ENCODE measurements around the gene KRTAP12-2.

Gene KRTAP12-2, protein sequence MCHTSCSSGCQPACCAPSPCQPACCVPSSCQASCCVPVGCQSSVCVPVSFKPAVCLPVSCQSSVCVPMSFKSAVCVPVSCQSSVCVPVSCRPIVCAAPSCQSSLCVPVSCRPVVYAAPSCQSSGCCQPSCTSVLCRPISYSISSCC

DNA sequence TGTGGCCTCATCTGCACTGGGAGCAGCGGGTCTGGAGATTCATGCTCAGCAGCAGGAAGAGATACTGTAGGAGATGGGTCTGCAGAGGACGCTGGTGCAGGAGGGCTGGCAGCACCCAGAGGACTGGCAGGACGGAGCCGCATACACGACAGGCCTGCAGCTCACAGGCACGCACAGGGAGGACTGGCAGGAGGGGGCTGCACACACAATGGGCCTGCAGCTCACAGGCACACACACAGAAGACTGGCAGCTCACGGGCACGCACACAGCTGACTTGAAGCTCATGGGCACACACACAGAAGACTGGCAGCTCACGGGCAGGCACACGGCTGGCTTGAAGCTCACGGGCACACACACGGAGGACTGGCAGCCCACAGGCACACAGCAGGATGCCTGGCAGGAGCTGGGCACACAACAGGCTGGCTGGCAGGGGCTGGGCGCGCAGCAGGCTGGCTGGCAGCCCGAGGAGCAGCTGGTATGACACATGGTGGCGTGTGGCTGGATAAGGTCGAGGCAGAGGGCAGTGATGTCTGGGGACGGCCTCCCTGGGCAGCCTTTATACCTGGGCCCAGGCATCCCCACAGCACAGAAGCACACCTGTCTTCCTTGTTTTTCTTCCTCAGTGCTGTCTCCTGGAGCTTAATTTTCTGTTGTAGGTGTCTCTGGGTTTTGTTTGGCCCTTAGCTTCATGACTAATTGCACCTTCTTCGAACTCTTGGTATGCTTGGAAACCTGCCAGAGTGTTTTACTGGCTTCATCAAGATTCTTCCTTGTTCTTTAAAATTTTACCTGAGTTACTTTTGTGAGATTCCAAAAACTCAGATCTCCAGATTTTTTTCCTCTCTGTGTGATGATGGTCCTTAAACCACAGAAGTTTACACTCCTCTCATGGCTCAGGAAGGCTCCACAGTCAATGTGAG is at the start of gene KRTAP12-2:
Gene KRTAP12-2, minus strand, starts transcription at position 527 of the 920 bp plus-strand sequence. Its CDS starts 41 bp downstream, at position 486.
- no peak for DNase-seq

DNA sequence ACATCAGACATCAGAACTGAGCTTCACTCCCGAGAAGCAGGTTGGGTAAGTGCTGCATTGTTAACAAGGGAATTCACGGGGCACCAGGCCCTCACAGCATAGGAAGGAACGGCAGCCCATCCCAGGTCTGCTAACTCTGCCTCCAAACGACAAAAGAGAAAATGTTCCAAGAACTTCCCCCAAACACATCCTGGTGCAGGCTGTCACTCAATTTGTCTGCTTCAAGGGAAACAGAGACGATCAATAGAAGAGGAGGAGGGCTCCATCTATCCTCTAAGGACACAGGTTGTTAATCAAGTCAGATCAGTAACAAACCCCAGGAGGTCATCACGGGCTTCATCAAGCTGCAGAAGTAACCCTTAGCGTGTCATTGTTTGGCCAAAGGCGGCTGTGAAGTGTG is 48.2 kb upstream of the KRTAP12-2 start:
- no peak for DNase-seq

DNA sequence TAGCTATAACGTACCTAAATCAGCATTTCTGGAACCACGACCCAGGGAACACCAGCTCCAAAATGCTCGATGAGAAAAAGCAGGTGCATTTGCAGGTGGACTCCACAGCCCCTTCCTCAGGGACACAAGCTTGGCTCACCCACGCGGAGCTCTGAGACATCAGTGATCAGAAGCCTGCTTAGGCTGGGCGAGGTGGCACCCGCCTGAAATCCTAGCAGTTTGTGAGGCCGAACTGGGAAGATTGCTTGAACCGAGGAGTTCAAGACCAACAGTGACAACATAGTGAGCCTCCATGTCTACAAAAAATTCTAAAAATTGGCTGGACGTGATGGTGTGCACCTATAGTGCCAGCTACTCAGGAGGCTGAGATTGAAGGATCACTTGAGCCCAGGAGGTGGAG is 47.1 kb upstream of the KRTAP12-2 start:
- DNase-seq: no peak

DNA sequence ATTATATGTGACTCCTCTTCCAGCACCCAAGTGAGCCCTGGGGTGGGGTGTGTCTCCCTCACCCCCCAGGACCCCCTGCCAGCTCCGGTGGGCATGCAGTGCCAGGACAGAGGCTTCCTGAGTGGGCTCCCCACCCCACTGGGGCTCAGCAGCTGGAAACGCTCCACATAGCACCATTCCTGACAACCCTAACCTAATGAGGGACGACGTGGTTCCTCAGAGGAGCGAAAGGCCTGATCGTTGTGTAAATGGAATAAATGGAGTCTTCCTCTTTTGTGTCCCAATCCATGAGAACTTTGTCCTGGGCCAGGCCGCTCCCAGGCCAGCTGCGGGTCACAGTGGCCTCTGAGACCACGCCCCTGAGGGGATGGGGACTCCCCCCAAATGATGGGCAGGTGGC is 46.4 kb upstream of the KRTAP12-2 start:
- DNase-seq: no peak

DNA sequence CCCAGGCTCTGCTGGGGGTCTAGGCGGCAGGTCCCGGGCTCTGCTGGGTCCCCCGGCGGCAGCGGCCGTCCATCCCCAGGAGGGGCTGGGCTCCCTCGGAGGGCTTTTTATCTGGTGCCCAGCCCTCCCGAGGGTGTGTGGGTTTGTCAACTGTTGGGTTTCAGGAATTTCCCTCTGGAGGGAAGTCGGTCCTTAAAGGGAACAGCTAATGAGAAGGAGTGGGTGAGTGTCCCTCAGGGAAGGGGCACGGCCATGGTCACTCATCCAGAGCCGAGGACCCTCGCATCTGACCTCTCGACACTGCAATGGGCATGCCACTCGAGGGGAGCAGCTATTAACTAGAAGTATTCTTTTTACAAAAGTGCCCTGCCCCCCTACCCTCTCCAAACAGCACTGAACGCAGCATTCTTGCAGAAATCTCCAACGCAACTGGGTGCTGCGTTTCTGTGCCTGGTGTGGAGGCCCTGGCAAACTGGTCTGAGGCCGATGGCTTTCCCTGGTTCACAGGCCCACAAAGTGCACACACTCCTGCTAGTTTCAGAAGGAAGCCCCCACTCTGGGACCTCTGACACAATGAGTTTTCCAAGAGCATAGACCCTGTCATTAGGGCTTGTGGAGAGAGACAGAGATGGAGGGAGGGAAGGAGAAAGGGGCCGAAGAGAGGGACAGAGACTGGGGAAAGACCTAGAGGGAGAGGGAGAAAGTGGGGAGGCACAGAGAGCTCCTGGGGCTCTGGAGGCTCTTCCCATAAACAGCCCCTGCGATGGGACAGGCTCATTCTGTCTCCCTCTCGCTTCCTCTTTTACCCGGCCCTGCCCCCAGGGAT is 45.7 kb upstream of the KRTAP12-2 start:
- DNase-seq: no peak

DNA sequence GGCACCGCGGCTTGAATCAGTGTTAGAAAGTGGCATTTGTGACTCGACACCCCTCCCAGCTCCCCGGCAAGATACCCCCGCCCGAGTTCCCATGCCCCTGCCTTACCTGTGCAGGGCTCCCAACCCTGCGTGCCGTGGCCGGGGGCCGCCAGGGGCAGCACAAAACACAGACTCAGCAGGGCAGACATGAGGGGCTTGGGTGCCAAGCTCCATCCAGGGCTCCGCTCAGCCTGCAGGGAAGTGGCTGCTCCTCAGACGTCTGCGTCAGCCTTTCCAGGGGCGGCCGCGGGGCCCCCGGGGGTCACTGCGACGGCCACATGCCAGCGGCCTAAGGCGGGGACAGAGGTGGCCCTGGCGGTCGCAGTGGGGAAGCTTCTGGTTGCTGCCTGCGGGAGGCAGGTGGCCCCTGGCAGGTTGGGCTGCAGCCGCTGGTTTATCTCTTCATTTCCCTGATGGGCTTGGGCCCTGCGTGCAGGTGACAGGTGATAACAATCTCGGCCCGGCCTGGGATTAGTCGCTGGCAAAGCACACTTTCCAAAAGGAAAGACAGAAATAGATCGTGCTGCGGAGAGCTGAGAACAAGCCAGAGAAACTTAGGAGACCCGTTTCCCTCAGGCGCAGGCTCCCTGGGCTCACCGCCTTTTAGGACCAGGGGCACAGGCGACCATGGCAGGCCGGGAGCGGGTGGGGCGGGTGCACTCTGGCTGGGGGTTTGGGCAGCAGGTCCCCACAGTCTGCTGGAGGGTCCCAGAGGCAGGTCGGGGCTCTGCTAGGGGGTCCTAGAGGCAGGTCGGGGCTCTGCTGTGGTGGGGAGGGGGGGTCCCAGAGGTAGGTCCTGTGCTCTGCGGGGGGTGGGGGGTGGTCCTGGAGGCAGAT is 44.8 kb upstream of the KRTAP12-2 start, which contains the start of gene TSPEAR:
Gene TSPEAR, minus strand, starts transcription at position 246 of the 876 bp plus-strand sequence. Its CDS starts 58 bp downstream, at position 188.
- DNase-seq: no peak

DNA sequence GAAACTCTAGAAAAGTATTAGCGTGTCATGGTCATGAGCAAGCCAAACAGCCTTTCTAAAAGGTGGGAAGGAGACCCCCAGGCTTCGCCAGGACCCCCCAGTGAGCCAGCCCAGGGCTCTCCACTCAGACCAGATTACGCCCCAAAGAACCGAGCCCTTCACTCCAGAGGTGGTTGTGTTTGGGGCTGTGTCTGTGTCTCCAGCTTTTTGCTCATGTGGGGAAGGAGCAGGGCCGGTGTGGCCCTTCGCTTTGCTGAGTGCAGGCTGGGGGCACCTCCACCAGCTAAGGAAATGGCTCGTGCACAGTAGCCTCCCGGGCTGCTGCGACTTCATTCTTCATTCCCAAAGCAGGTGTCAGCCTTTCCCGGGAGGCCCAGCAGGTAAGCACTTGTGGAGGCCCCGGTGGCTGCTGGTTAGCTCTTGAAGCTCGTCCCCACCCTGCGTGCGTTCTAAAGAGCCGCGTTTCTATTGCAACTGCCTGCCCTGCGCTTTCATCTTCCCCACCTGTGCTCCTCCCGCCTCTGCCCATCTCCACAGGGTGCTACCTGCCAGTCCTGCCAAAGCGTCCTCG is 44.1 kb upstream of the KRTAP12-2 start:
- no peak for DNase-seq

DNA sequence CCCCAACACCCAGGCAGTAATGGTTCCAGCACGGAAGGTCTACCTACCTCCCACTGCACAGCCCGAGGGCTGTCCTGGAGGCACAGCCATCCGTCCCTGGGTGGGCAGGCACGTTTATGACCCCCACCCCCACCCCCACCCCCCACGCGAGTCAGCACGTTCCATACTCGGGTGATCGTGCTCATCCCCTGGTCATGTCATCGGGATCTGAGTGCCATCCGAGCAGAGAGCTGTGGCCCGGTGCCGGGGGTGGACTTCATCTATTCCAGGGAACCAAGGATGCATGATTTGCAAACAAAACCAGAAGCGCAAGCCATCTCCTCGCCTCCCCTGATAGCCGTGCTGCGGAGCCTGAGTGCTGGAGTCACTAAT is 43.6 kb upstream of the KRTAP12-2 start:
- no peak for DNase-seq

DNA sequence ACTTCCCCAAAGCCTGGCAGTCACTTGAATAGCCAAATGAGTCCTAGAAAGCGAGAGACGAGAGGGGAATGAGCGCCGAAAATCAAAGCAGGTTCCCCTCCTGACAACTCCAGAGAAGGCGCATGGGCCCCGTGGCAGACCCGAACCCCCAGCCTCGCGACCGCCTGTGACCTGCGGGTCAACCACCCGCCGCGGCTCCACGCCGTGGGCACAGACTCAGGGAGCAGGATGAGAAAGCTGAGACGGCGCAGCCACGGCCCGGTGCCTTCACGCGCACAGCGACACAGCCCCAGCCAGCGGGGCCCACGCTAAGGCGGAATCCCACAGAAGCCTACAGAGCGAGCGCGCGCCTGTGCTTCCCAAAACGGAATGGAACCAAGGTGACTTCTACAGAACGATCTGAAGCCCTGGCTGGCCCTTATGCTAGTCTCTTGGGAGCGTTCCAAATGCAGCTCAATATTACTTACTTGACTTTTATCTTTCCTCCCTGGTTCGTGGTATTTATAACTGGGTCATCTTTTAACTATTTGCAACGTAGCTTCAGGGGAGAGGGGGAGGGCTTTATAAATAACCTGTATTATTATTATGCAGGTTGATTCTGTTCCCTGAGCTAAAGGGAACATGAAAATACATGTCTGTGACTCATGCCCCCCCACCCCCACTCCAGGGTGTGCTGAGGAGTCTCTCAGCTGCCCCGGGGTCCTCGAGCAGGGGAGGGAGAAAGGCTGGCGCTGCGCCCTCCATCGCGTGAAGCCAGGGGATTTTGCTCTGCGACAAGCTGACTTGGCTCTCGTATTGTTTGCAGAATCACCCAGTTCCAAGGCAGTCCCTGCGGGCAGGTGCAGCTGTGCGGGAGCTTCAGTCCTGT is 42.9 kb upstream of the KRTAP12-2 start:
- DNase-seq: no peak

DNA sequence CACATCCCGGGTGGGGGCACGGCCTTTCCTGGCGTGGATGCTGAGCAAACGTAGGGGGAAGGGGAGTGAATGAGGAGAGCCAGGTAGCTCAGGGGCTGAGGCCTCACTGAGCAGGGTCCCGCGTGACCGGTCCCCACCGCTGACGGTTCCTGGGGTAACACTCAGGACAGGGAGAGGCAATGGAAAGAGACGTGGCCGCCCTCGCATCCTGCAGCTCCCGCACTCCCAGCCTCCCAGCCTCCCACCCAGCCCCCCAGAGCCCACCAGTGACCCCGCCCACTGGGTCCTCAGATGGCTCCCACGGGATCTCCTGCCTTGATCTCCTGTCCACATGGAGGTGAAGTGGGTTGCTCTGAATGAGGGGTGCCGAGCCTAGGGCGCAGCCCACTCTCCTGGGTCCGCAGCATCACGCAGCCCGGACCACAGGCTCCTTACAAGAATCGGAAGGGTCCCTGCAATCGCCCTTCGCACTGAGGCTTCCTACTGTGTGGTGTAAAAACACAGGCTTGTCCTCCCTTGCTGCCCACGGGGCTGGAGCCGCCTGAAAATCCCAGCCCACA is 42.2 kb upstream of the KRTAP12-2 start:
- DNase-seq: no peak

DNA sequence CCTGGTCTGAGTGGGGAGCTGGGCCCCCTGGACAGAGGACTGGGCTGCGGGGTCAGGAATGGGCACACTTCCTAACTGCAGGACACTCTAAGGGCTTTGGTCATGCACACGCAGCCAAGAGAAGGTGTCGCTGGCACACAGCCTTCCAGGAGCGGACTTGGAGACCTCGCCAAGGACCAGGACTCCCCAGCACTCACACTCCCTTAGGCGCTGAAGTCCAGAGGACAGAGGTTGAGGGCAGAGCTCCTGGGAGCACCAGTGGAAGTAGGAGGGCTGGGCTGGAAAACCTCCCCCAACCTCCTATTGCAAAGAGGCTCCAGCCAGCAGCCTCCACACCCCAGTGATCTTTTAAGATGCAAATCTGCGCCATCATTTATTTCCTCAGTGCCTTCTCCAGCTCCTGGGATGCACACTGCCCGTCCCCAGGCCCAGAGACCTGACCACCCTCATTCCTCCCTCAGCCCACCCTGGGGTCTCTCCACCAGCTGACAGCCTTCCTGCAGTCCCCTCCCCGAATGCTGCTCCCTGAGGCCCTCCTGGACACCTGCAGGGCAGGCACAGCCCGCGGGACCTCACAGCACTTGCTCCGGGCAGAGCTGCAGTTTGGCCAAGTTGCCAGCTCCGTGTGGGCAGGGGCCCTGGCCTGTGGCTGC is 41.6 kb upstream of the KRTAP12-2 start:
- no peak for DNase-seq

DNA sequence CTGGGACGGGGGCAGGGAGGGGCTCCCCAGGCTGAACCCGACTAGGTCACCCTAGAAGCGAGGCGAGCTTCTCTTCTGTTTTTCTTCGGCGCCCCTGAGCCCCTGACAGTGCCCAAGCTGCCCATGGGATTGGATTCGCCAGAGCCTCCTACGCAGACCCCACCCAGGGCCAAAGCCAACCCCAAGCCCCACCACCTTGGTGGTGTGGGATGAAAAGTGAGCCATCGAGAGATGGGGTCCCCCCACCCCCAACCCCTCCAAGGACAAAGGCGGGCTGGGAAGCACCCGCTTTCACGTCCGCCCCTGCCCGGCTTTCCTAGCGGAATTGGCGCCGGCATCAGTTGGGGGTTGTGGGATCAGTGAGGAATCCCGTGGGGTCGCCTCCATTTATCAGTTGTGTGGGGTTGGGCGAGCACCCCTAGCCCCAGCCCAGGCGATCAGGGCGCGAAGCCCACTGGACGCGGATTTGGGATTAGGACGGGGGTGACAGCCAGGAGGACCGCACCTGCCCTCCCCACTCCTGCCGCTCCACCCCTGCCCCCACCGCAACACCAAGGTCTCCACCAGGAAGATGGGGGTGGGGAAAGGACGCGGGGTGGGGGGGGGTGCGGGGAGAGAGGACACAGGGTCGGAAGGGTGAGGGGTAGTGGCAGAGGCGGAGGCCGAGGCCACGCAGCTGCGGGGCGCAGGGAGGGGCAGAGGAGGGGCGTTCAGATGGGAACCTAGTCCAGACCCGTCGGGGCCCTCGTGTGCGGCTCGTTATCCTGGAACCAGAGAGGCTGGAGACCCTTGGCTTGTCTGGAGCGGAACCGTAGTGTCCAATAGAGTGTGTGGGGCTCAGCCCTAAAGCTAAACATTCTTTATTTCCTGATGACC is 40.2 kb upstream of the KRTAP12-2 start:
- no peak for DNase-seq

DNA sequence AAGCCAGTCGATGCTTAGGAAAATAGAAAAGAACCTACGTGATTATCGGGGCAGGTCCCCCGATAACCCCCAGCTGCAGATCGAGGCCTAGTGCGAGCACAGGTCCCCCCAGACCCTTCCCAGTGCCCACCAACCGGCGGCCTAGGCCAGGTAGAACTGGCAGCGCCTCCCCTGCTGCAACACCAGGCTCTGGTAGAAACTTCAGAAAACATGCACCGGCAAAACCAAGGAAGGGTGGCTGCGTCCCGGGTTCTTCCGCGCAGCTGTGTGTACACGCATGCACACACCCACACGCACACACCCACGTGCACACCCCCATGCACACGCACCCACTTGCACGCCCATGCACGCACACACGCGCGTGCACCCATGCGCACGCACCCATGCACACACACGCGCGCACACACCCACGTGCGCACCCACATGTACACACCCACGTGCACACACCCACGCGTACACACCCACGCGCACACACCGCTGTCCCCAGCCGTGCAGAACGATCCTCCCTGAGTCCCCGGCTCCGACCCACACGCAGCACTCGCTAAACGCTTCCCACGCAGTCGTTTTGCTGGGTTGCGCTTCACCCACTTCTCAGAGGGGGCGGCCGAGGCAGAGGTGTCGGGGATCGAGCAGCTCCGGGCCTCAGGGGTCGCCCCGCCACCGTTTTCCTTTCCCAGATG is 39.4 kb upstream of the KRTAP12-2 start:
- DNase-seq: no peak

DNA sequence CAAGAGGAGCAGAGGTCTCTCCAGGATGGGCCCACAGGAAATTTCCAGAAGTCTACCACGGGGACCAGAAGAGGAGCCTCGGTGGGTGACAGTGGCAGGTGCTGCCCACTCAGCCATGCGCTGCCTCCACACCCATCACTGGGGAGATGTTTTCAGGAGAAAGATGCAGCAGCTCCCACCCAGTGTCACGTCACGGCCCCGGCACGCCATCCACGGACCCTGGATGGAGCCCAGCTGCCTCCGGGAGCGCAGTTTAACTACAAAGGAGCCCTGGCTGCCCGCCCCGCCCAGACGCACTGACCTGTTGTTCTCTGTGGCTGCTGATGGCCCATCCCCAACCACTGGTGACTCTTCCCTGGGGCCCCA is 37.9 kb upstream of the KRTAP12-2 start:
- no peak for DNase-seq

DNA sequence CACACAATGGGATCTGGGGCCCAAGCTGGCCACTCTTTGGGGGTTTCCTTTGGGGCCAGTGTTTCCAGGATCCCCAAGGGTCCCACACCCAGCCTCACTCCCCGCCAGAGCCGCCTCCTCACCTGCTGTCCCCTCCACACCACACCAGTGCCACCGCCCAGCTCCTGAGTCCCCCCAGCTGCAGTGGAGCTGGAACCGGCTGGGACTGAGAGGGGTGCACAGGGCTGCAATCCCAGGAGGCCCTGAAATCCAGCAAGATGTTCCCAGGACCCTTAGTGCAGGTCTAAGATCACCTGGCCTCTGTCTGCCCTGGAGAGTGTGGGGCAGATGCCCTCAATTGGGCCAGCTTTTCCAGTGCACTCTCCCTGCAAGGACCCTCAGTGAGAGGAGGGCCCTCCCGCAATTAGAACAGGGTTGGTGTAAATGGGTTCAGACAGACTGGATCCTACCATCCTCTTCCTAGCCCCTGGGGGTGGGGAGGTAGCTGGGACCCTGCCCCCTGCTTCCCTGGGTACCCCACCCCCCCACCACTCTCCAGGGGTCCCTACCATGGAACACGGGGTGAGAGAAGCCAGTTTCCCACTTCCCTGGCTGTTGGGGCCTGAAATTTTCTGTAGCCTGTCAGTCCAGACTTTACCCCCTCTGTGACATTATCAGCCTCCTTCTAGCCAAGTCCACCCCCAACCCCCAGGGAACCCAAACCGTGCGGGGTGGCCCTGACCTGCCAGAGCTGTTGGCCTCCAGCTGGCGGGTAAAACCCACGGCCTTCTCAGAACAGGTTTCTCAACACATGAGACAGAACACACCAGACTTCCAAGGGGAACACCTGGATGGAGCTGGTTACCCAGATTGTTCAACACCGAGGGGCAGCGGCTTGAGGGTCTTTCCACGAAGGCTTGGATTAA is 37.3 kb upstream of the KRTAP12-2 start:
- no peak for DNase-seq

DNA sequence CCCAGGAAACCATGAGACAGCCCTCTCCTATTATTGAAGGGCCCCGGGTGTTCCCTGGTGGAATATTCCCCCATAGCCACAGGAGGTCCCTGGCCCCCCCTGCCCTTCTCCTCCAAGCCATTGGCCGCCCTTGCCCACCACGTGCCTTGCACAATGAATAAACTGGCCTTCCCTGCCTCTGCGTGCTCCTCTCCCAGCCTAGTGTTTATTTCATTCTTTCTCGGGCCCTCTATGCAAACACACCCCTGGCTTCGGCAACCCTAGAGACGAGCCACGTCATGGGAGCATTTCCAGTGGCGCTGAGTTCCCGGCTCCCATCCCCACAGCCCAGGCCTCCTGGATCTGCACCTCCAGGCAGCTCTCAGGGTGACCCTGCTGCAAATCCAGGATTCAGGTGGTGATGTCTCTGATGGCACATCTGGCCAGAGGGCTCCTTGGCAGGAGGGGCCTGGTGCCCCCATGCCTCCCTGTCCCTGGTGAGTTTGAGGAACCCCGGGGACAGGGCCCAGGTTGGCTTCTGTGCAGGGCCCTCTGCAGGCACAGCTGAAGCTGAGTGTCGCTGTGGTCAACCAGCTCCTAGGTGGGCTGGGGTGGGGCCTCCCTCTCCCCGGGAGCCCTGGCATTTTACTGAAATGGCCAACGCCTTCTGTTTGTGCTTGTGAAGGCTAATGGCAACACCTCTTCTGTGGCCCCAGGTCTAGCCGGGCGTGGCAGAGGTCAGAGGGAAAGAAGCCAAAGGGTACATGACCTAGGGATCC is 36.4 kb upstream of the KRTAP12-2 start:
- no peak for DNase-seq

All from NCI-H446 treated with DMSO at 0.1 percent for 48 hours (cell line).